Activated naive CD4-positive, alpha-beta T cell treated with anti-CD3 and anti-CD28 coated beads, Interleukin-2, amount 50 U/mL, for 16 hours (primary cell): ENCODE measurements around the gene CCPG1.
"Not testable (repeated sequence)": the region's sequence is repeated elsewhere in the genome, so short reads cannot be mapped to it uniquely, and the experiment has no call there.

Experiments used
- DNase-seq: peaks from one replicate; pipeline ENCODE4 v3.0.0-alpha.2; 2020

CCPG1 gene, protein sequence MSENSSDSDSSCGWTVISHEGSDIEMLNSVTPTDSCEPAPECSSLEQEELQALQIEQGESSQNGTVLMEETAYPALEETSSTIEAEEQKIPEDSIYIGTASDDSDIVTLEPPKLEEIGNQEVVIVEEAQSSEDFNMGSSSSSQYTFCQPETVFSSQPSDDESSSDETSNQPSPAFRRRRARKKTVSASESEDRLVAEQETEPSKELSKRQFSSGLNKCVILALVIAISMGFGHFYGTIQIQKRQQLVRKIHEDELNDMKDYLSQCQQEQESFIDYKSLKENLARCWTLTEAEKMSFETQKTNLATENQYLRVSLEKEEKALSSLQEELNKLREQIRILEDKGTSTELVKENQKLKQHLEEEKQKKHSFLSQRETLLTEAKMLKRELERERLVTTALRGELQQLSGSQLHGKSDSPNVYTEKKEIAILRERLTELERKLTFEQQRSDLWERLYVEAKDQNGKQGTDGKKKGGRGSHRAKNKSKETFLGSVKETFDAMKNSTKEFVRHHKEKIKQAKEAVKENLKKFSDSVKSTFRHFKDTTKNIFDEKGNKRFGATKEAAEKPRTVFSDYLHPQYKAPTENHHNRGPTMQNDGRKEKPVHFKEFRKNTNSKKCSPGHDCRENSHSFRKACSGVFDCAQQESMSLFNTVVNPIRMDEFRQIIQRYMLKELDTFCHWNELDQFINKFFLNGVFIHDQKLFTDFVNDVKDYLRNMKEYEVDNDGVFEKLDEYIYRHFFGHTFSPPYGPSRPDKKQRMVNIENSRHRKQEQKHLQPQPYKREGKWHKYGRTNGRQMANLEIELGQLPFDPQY

DNA sequence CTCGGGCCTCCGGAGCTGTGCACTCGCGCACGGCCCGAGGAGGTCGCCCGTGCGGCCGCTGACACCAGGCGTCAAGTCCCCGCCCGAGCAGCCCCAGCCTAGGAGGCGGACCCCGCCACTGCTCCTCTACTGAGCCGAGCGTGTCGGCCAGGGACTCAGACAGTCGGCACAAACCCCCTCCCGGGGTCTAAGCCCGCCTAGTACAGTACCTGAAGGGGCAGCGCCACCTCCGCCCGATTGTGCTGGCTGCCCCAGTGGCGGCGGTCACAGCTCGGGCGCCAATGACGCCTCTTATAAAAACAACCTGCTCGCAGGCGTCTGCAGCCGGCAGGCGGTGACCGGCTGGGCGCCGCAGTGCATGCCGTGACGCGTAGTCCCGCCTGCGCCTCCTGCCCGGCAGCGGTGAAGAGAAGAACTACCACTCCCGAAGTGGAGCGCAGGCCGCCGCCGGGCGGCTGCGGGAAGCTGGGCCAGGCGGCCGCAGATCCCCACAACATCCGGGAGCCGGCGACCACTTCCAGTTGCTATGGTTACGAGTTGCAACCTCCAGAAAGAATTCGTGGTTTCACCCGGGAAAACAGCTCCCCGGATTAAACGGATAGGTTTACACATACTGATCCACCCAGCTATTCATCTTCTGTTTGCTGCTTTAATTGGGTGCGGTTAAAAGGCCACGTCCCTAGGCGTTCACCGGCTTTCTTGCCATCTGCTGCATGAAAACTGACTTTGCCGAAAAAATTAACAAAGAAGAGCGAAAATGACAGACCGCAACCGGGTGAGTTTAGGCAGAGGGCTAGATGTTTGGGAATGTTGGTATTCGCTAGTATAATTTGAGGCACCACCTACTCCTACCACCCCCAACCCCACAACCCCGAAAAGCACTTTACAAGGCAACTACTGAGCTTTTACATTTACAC is at the start of gene CCPG1, which contains the start of gene PIERCE2:
Gene CCPG1, minus strand, starts transcription at position 348 of the 917 bp plus-strand sequence. CDS start 18,935 bp downstream, outside the sequence.
Gene PIERCE2, plus strand, starts transcription at position 484 of the 917 bp plus-strand sequence. Its CDS starts 274 bp downstream, at position 758.
- DNase-seq: peak; percentile 87

DNA sequence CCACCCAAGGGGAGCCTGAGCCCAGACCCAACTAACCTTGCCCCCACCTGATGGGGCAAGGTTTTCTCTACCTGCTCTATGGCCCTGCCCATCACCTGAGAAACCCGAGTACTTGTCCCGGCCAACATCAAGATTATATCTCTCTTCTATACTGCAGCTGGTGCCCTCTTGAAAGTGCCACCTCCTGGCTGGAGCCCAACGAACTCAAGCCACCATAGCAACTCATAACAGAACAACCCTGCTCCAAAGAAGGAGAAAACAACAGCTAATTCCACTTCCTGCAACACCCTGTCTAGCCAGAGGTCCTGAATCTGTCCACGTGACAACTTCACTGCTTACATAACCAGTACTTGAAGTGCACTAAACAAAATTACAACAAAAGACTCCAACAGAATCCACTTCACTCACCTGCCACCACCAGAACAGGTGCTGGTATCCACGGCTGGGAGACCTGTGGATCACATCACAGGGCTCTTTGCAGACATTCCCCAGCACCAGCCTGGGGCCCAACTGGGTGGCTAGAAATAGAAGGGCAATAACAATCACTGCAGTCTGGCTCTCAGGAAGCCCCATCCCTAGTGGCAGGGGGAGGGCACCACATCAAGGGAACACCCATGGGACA is 49.4 kb upstream of the CCPG1 start:
- DNase-seq: no peak

DNA sequence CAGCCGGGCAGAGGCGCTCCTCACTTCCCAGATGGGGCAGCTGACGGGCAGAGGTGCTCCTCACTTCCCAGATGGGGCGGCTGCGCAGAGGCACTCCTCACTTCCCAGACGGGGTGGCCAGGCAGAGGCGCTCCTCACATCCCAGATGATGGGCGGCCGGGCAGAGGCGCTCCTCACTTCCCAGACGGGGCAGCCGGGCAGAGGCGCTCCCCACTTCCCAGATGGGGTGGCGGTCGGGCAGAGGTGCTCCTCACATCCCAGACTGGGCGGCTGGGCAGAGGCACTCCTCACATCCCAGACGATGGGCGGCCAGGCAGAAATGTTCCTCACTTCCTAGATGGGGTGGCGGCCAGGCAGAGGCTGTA is 38.9 kb upstream of the CCPG1 start:
- not testable (repeated sequence) for DNase-seq

- not testable (repeated sequence) for DNase-seq
Observed at GRCh38 chr15:55446379-55447029, 38.3 kb upstream of the CCPG1 start.

DNA sequence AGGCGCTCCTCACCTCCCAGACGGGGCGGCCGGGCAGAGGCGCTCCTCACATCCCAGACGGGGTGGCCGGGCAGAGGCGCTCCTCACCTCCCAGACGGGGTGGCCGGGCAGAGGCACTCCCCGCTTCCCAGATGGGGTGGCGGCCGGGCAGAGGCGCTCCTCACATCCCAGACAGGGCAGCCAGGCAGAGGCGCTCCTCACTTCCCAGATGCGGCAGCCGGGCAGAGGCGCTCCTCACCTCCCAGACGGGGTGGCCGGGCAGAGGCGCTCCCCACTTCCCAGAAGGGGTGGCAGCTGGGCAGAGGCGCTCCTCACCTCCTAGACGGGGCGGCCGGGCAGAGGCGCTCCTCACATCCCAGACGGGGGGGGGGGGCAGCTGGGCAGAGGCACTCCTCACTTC is 37.8 kb upstream of the CCPG1 start:
- not testable (repeated sequence) for DNase-seq

DNA sequence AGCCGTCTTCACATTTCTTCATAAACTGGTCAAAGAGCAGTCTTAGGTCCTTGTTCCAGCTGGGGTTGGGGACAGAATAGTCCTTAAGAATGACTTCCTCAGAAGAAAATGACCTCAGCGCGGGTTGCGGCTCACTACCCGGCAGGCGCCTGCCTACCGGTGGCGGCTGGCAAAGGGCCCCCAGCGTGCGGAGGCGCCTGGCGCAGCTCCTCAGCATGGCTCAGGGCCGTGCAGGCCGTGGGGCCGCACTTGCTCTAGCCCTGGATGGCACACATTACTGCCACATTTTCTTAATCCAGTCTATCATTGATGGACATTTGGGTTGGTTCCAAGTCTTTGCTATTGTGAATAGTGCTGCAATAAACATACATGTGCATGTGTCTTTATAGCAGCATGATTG is 35.0 kb upstream of the CCPG1 start:
- not testable (repeated sequence) for DNase-seq

DNA sequence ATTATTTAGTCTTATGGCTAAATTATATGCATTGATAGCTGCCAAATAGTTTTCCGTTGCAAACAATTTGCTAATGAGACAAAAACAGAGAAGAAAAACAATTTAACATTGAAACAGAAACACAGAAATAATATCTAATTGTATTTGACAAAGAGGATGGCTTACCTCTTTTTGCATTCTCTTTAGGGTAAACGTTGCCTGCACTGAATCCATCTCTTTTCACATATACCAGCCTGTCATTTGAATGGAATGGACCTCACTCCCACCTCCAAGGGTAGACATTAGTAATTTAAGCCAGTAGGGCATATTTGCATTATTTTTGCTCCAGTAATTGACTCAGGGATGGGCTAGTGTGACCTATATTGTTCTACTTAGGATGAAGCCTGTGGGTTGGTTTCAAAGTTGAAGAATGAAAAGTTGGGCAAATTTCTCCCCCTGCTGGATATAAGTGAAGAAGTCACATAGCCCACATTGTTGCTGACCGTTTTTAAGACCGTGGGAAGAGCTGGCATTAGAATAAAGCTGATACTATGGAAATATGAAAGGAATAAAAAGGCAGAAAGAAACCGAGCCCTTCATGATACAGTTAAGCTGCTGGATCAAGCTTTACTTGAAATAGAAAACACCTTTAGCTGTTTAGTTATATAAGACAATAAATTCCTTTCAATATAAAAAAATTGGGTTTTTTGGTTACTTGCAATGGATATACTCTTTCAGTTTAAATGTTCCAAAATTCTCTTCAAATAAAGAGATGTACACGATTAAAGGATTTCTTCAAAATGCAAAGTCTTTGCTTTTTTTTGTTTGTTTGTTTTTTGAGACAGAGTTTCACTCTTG is 27.0 kb upstream of the CCPG1 start:
- no peak for DNase-seq

DNA sequence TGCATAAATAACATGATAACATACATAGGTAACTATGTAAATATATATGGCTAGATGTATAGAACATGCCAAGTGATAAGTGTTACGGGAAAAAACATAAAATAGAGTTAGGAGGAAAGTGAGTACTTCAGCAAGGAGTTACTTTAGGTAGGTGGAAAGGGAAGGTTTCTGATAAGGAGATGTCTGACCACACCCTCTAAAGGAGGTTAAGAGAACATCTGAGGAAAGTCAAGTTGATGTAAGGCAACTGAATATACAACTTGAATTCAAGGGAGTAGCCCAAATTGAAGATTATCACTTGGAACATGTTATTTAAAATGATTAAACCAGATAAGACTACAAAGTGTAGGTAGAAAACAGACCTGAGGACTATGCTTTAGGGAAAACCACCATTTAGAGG is 13.9 kb upstream of the CCPG1 start:
- no peak for DNase-seq

DNA sequence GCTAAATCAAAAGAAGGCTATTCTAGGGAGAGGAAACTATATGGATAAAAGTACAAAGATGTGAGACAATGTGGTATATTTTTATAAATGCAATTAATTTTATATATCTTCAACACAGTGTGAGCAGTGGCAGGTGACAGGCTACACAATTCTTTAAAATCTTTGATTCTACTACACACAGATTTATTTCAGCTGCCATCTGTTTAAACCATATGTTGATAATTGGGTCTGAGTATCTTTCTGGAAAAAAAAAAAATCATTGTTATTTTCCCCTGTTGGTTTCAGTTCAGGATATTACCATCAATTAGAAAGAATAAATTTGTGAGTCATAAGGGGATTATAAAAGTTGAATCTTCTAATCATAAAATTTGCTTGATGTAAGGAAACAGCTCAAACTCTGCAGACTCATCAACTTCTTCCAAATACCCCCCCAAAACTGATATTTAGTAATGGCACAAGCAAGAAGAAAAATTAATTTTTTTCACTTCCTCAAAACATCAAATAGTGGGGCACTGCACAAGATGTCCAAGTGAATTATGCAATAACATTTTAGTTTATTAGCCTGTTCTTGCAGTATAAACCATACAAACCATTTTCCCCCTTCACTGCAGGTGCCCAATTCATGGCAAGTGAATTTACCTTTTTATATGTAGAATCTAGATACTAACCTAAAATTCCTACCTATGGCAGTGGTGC is 12.2 kb upstream of the CCPG1 start:
- no peak for DNase-seq

DNA sequence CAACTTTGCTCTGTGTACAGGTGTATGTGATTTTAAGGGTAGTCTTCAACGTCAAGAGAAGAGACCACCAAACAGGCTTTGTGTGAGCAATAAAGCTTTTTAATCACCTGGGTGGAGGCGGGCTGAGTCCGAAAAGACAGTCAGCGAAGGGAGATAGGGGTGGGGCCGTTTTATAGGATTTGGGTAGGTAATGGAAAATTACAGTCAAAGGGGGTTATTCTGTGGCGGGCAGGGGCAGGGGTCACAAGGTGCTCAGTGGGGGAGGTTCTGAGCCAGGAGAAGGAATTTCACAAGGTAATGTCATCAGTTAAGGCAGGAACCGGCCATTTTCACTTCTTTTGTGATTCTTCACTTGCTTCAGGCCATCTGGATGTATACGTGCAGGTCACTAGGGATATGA is 9.5 kb upstream of the CCPG1 start:
- DNase-seq: not testable (repeated sequence)

- not testable (repeated sequence) for DNase-seq
Observed at GRCh38 chr15:55408976-55409375, 817 bp upstream of the CCPG1 start.

- DNase-seq: no peak
Observed at GRCh38 chr15:55407498-55408011, 604 bp downstream of the CCPG1 start.

- DNase-seq: no peak
Observed at GRCh38 chr15:55403531-55403930, 4.6 kb downstream of the CCPG1 start.

DNA sequence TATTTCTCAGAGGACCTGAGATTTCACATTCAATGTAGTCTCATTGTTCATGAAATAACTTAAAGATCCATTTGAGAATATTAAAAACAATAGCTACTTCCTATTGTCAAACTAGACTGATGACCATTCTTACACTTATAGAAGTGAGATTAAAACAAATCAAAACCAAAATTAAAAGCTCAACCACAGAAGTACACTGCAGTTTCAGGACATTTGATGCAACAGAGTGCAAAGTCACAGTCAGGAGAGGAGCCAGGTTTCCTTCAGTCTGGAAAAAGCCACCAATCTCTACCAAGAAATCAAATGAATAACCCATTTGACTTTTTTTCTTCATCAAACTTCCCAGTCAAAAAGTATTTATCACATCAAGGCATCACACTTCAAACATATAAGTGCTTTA is 5.5 kb downstream of the CCPG1 start:
- no peak for DNase-seq

GRCh38 chr15:55401786-55402246 is 6.3 kb downstream of the CCPG1 start:
- no peak for DNase-seq

GRCh38 chr15:55400050-55400449 is 8.1 kb downstream of the CCPG1 start:
- DNase-seq: not testable (repeated sequence)

DNA sequence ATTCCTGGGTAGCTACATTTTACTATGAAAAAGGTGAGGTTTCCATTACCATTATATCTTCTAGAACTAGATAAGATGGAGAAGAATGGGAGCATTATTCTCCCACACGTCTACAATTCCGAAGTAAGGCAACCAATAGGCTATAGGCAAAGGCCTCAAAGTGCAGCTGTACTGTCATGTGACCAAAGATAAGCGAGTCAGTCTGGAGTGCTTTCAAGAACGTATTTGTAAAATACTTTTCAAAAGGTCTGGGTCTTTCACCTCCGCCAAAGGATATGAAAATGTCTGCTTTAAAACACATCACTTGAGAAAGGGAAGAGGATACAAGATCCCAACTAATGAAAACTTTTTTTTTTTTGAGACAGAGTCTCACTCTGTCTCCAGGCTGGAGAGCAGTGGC is 9.9 kb downstream of the CCPG1 start:
- no peak for DNase-seq

DNA sequence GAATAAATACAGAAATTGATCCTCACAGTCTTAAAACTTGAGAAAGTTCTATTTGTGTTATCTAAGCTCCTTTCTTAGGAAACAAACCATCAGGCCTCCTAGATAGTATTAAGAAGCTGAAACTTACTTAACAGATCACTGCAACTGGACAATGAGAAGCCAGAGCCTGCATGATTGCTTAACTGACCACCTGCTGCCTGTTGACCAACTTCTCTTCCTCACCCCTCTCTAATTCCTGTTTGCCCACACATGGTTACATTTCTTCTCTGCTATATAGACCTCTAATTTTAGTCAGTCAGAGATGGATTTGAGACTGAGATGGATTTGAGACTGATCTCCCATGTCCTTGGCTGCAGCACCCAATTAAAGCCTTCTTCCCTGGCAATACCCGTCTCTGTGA is 13.5 kb downstream of the CCPG1 start:
- no peak for DNase-seq

GRCh38 chr15:55389264-55389607 is 18.9 kb downstream of the CCPG1 start:
- no peak for DNase-seq

- DNase-seq: no peak
Observed at GRCh38 chr15:55387027-55387426, 21.1 kb downstream of the CCPG1 start.
